ENCODE measurements around the gene RFX1.

GRCh38 chr19:13959141-13959961 lies 46.8 kb downstream of the RFX1 start:
- TF ChIP-seq CTCF (IDR thresholded peaks at IDR 0.05; ENCODE audit: low read depth, low read length, poor library complexity, severe bottlenecking) (no peak), EZH2phosphoT487 (IDR thresholded peaks at IDR 0.05; ENCODE audit: borderline replicate concordance, low read length) (no peak)

Data from DOHH2 (cell line).